H1 (cell line): Measurements from ENCODE around the gene CCDC15. TPM values are rescaled to one million over a fixed set of nuclear protein-coding genes. Genes with fewer than 3 reads are reported as not detected.

Source experiments
- CTCF ChIA-PET: fragments of 300-600 bp; sonication (Branson Sonifier 250); formaldehyde crosslinking; loops from one replicate; lab custom pipeline; 2021; ENCODE audit not compliant: partially characterized antibody; lab: Charles Lee
- POLR2A ChIA-PET: fragments of 300-600 bp; sonication (Branson Sonifier 250); formaldehyde crosslinking; loops from one replicate; lab custom pipeline; 2021; ENCODE audit warnings: inconsistent platforms; ENCODE audit not compliant: partially characterized antibody; lab: Charles Lee
- DNase-seq, 2 experiments: peaks; one replicate each; pipeline versions ENCODE4 v3.0.0 to v3.0.0-alpha.2; 2010 to 2022; ENCODE audit warnings: low spot score in 2 of 2, low read depth in 1 of 2, mixed read lengths in 1 of 2
- FAIRE-seq: peaks from 2 replicates; lab custom pipeline; 2011; peaks lifted over from hg19 to GRCh38; lab: Jason Lieb, UNC
- H2AFZ ChIP-seq: 2 replicates; pipeline ENCODE4 v1.8.1; 2012; ENCODE audit warnings: low read length, inconsistent platforms
- H2AK5ac ChIP-seq: 2 replicates; pipeline ENCODE4 v1.6.1; 2013; ENCODE audit warnings: low read depth, low read length
- H2BK120ac ChIP-seq: replicated peaks from 2 replicates; pipeline ENCODE3; 2013; ENCODE audit warnings: low read depth, low read length, inconsistent platforms
- H2BK12ac ChIP-seq: 2 replicates; pipeline ENCODE4 v1.6.1; 2013; ENCODE audit warnings: low read depth, low read length
- H2BK15ac ChIP-seq: 2 replicates; pipeline ENCODE4 v1.6.1; 2013; ENCODE audit warnings: low read length
- H2BK20ac ChIP-seq: 2 replicates; pipeline ENCODE4 v1.6.1; 2013; ENCODE audit warnings: low read length
- H2BK5ac ChIP-seq: 2 replicates; pipeline ENCODE4 v1.6.1; 2013; ENCODE audit warnings: low read depth, low read length
- H3K14ac ChIP-seq: 2 replicates; pipeline ENCODE4 v1.6.1; 2013; ENCODE audit warnings: inconsistent platforms; ENCODE audit not compliant: insufficient read length
- H3K18ac ChIP-seq: 2 replicates; pipeline ENCODE4 v1.6.1; 2013; ENCODE audit warnings: low read length; ENCODE audit errors: extremely low read depth
- H3K23ac ChIP-seq: 2 replicates; pipeline ENCODE4 v1.6.1; 2013; ENCODE audit warnings: inconsistent platforms; ENCODE audit not compliant: insufficient read length
- H3K23me2 ChIP-seq: 2 replicates; pipeline ENCODE4 v1.6.1; 2013; ENCODE audit warnings: low read depth, low read length
- H3K27ac ChIP-seq: 2 replicates; pipeline ENCODE4 v1.6.1; 2011; ENCODE audit warnings: low read depth, low read length, inconsistent platforms
- H3K27me3 ChIP-seq, 4 experiments: replicated peaks in 1 of 4; 1 replicate in 1 of 4; 2 replicates in 3 of 4; pipeline versions ENCODE4 v1.6.1 to v1.8.1; 2011 to 2013; ENCODE audit warnings: low read length in 3 of 4, mild to moderate bottlenecking in 3 of 4, inconsistent platforms in 2 of 4, mixed read lengths in 2 of 4, moderate library complexity in 1 of 4; ENCODE audit not compliant: control insufficient read depth in 3 of 4, insufficient read depth in 3 of 4; ENCODE audit errors: extremely low read depth in 1 of 4
- H3K36me3 ChIP-seq, 4 experiments: 2 replicates each; pipeline versions ENCODE4 v1.6.1 to v1.8.1; 2011 to 2013; ENCODE audit warnings: mild to moderate bottlenecking in 4 of 4, low read length in 3 of 4, moderate library complexity in 2 of 4, control low read depth in 1 of 4, inconsistent platforms in 1 of 4; ENCODE audit not compliant: insufficient read depth in 4 of 4, control insufficient read depth in 2 of 4
- H3K4ac ChIP-seq: replicated peaks from 2 replicates; pipeline ENCODE3; 2013; ENCODE audit warnings: low read length, low read depth, mixed read lengths, inconsistent platforms; ENCODE audit not compliant: insufficient read length
- H3K4me1 ChIP-seq, 4 experiments: replicated peaks in 1 of 4; 1 replicate in 1 of 4; 2 replicates in 3 of 4; pipeline versions ENCODE4 v1.6.1 to v1.8.1; 2011 to 2013; ENCODE audit warnings: low read length in 3 of 4, inconsistent platforms in 2 of 4, mixed read lengths in 1 of 4; ENCODE audit not compliant: insufficient read depth in 4 of 4, control insufficient read depth in 3 of 4
- H3K4me2 ChIP-seq, 2 experiments: 2 replicates each; pipeline versions ENCODE4 v1.6.1 to v1.8.1; 2011 to 2013; ENCODE audit warnings: low read depth in 2 of 2, low read length in 2 of 2, control low read depth in 1 of 2, inconsistent platforms in 1 of 2, mild to moderate bottlenecking in 1 of 2; ENCODE audit not compliant: insufficient read depth in 1 of 2
- H3K4me3 ChIP-seq, 4 experiments: fragments of 200-600, 300-600 bp in 1 of 4; sonication (generic), shearing (Covaris generic), sonication (Bioruptor Twin) in 1 of 4; 2 replicates each; pipeline versions ENCODE4 v1.5.1 to v1.8.1; 2011 to 2016; ENCODE audit warnings: low read length in 4 of 4, low read depth in 3 of 4, control low read depth in 2 of 4, inconsistent platforms in 2 of 4, mild to moderate bottlenecking in 2 of 4, mixed read lengths in 1 of 4, moderate library complexity in 1 of 4; ENCODE audit not compliant: insufficient read depth in 2 of 4; ENCODE audit errors: extremely low read depth in 1 of 4
- H3K56ac ChIP-seq: replicated peaks from 2 replicates; pipeline ENCODE3; 2013; ENCODE audit warnings: low read depth, mild to moderate bottlenecking, mixed read lengths, low read length, inconsistent platforms; ENCODE audit not compliant: insufficient read length
- H3K79me1 ChIP-seq: 2 replicates; pipeline ENCODE4 v1.6.1; 2013; ENCODE audit warnings: low read depth, low read length, control low read depth
- H3K79me2 ChIP-seq, 2 experiments: 2 replicates each; pipeline versions ENCODE4 v1.6.1 to v1.8.1; 2012 to 2013; ENCODE audit warnings: low read length in 2 of 2, mild to moderate bottlenecking in 2 of 2, inconsistent platforms in 1 of 2; ENCODE audit not compliant: insufficient read depth in 2 of 2, control insufficient read depth in 1 of 2
- H3K9ac ChIP-seq, 4 experiments: replicated peaks in 1 of 4; 1 replicate in 1 of 4; 2 replicates in 3 of 4; pipeline versions ENCODE4 v1.6.1 to v1.8.1; 2011 to 2013; ENCODE audit warnings: low read depth in 3 of 4, low read length in 3 of 4, control low read depth in 2 of 4, mild to moderate bottlenecking in 2 of 4, moderate library complexity in 2 of 4, inconsistent platforms in 1 of 4; ENCODE audit errors: extremely low read depth in 1 of 4
- H3K9me3 ChIP-seq, 2 experiments: 2 replicates each; pipeline versions ENCODE4 v1.6.1 to v1.8.1; 2012 to 2013; ENCODE audit warnings: mild to moderate bottlenecking in 2 of 2, moderate library complexity in 2 of 2, control low read depth in 1 of 2, inconsistent platforms in 1 of 2, low read depth in 1 of 2, low read length in 1 of 2, mixed read lengths in 1 of 2; ENCODE audit not compliant: insufficient read depth in 2 of 2
- H4K20me1 ChIP-seq, 2 experiments: replicated peaks in 1 of 2; 2 replicates each; pipeline versions ENCODE3 to v1.8.1; 2011 to 2013; ENCODE audit warnings: inconsistent platforms in 2 of 2, low read length in 2 of 2, mild to moderate bottlenecking in 1 of 2; ENCODE audit not compliant: insufficient read depth in 2 of 2, control insufficient read depth in 1 of 2
- H4K5ac ChIP-seq: 2 replicates; pipeline ENCODE4 v1.6.1; 2013; ENCODE audit warnings: low read length, low read depth, mixed read lengths, inconsistent platforms; ENCODE audit not compliant: insufficient read length
- H4K8ac ChIP-seq: 2 replicates; pipeline ENCODE4 v1.8.0; 2013; ENCODE audit warnings: mild to moderate bottlenecking, moderate library complexity, low read length, inconsistent platforms; ENCODE audit not compliant: insufficient read depth; ENCODE audit errors: extremely low read depth
- H4K91ac ChIP-seq: replicated peaks from 2 replicates; pipeline ENCODE3; 2013; ENCODE audit warnings: low read length, mixed read lengths, inconsistent platforms; ENCODE audit not compliant: insufficient read length
- BRCA1 ChIP-seq: IDR thresholded peaks from 2 replicates; pipeline ENCODE4 v1.6.1; 2012; ENCODE audit warnings: low read depth, low read length, improper control_type of control experiment
- CBX5 ChIP-seq: fragments of 300-800, 300-1000 bp; sonication (generic); IDR thresholded peaks from 2 replicates; pipeline ENCODE4 v1.7.1; 2016; ENCODE audit warnings: antibody characterized with exemption, low read length, low read depth
- CEBPB ChIP-seq: IDR thresholded peaks from 2 replicates; pipeline ENCODE4 v1.6.1; 2012; ENCODE audit warnings: low read depth, low read length
- CHD2 ChIP-seq: IDR thresholded peaks from 2 replicates; pipeline ENCODE4 v1.6.1; 2012; ENCODE audit warnings: low read length, improper control_type of control experiment
- CTBP2 ChIP-seq: IDR thresholded peaks from 2 replicates; pipeline ENCODE4 v1.7.0; 2011; ENCODE audit warnings: borderline replicate concordance, mild to moderate bottlenecking, moderate library complexity, mixed read lengths, low read length; ENCODE audit not compliant: insufficient read depth, insufficient read length
- FOSL1 ChIP-seq: IDR thresholded peaks from 2 replicates; pipeline ENCODE4 v1.6.1; 2011; ENCODE audit warnings: mild to moderate bottlenecking, low read depth, low read length, moderate library complexity; ENCODE audit not compliant: insufficient read depth
- JUN ChIP-seq: IDR thresholded peaks from 2 replicates; pipeline ENCODE4 v1.6.1; 2011; ENCODE audit warnings: low read depth, mild to moderate bottlenecking, improper control_type of control experiment, low read length
- JUND ChIP-seq: IDR thresholded peaks from 2 replicates; pipeline ENCODE4 v1.6.1; 2011; ENCODE audit warnings: mild to moderate bottlenecking, improper control_type of control experiment, low read length
- KDM4A ChIP-seq: IDR thresholded peaks from one replicate; pipeline ENCODE4 v1.7.1; 2012; ENCODE audit warnings: low read depth, mild to moderate bottlenecking, moderate library complexity, low read length, inconsistent platforms; ENCODE audit not compliant: severe bottlenecking
- KDM5A ChIP-seq: fragments of 200-600 bp; IDR thresholded peaks from 2 replicates; pipeline ENCODE4 v1.7.1; 2012; ENCODE audit warnings: mild to moderate bottlenecking, low read length, inconsistent platforms, mixed read lengths
- MAX ChIP-seq: IDR thresholded peaks from 2 replicates; pipeline ENCODE4 v1.6.1; 2012; ENCODE audit warnings: inconsistent platforms
- POLR2A ChIP-seq, 2 experiments: IDR thresholded peaks; 1 replicate in 1 of 2; 2 replicates in 1 of 2; pipeline ENCODE4 v1.6.1; 2011; ENCODE audit warnings: low read depth in 2 of 2, low read length in 2 of 2, mild to moderate bottlenecking in 2 of 2; ENCODE audit errors: control extremely low read depth in 1 of 2
- TCF12 ChIP-seq: IDR thresholded peaks from 2 replicates; pipeline ENCODE4 v1.6.1; 2011; ENCODE audit warnings: low read depth, mild to moderate bottlenecking, low read length
- ZNF274 ChIP-seq: IDR thresholded peaks from 2 replicates; pipeline ENCODE4 v1.7.0; 2012; ENCODE audit warnings: low read length, borderline replicate concordance; ENCODE audit errors: extremely low read depth
- WGBS, 2 experiments: shearing (Covaris generic) in 1 of 2; methylation state at CpG; one replicate each; pipeline versions ENCODE4 v1.1.6 to v1.1.7; 2013 to 2015; ENCODE audit warnings: low lambda C conversion rate in 2 of 2, mixed read lengths in 2 of 2, inconsistent platforms in 1 of 2, low coverage in 1 of 2, missing lambda C conversion rate in 1 of 2; ENCODE audit not compliant: insufficient replicate concordance in 2 of 2, insufficient coverage in 1 of 2, insufficient read length in 1 of 2; ENCODE audit errors: extremely low coverage in 1 of 2, missing lambda C conversion rate in 1 of 2; 5-methylcytosine and 5-hydroxymethylcytosine counted together
- polyA plus RNA-seq, 7 experiments: library from polyadenylated mRNA; depleted of rRNA in 3 of 7; stranded (reverse) in 5 of 7; unstranded in 2 of 7; fragments of >200 nt in 5 of 7; fragments of 200-250 nt in 2 of 7; gene quantifications; 1 replicate in 5 of 7; 2 replicates in 1 of 7; 4 replicates in 1 of 7; pipeline versions ENCODE4 v1.2.1 to v1.2.3, GENCODE V29; 2011 to 2013; ENCODE audit warnings: missing spikeins in 2 of 7, mixed read lengths in 2 of 7
- total RNA-seq: library from RNA; stranded (reverse); fragmentation: NEBNext Ultra II Directional; extraction: Animal tissue kit (Norgen Biotek cat#: 25700); gene quantifications from 2 replicates; pipeline ENCODE4 v1.2.1, GENCODE V29; 2021
- TF ChIP-seq, protein P1 (sequence below): IDR thresholded peaks from 2 replicates; pipeline ENCODE4 v1.6.1; 2011; ENCODE audit warnings: low read depth, mild to moderate bottlenecking, low read length; ENCODE audit not compliant: insufficient read depth

CCDC15 gene
- total and polyA plus RNA-seq, 2 of the 8 experiments (the other 6 are each of a cell fraction or from before 2014, with no cell fraction given), result 1.5 to 3.1 TPM

GRCh38 chr11:125088123-125088522, 134.1 kb downstream of the CCDC15 start:
- CTCF ChIA-PET, result interaction anchor here (1.2 to 29.4 kb wide), 13 partner anchors 12 to 364 kb away, joined by 3 to 486 read pairs (median 26); partner anchors contain the start of gene TMEM218
- Histone ChIP-seq H2AK5ac (no peak overlapping the region), H3K9me3 (no peaks in the 10 kb centered on the region), H2AFZ (no peak overlapping the region), H3K4ac (no peak overlapping the region), H4K5ac (no peak overlapping the region), H3K4me1 (peaks cover 2 to 9% (median 5%) of the 10 kb centered on the region in 4 experiments), H2BK15ac (no peak overlapping the region), H3K4me3 (no peak overlapping the region), H2BK5ac (no peak overlapping the region), H3K23ac (no peak overlapping the region), H3K27ac (no peak overlapping the region), H3K9ac (no peak overlapping the region), H4K91ac (no peak overlapping the region), H4K8ac (no peak overlapping the region), H3K23me2 (no peaks in the 10 kb centered on the region), H4K20me1 (no peaks in the 10 kb centered on the region), H3K14ac (no peak overlapping the region), H3K56ac (no peak overlapping the region), H3K18ac (no peak overlapping the region), H3K27me3 (no peaks in the 10 kb centered on the region), H3K79me2 (no peaks in the 10 kb centered on the region), H2BK20ac (no peak overlapping the region), H2BK120ac (no peak overlapping the region), H2BK12ac (no peak overlapping the region), H3K79me1 (no peaks in the 10 kb centered on the region), H3K36me3 (no peaks in the 10 kb centered on the region), H3K4me2 (no peak overlapping the region)
- no peak for FAIRE-seq
- DNase-seq, result no peak
- POLR2A ChIA-PET, result interaction anchor here (0.7 kb wide), 1 partner anchor 154 kb away, joined by 3 read pairs; no protein-coding TSS in a partner anchor
- 87% methylated on average over 2 of the region's 2 CpGs; no CpG with 5 or more reads in 1 of the 2 experiments for WGBS, 2 experiments
- TF ChIP-seq JUND (no peak), CTBP2 (no peak), KDM5A (no peak), POLR2A (IDR thresholded peaks at IDR 0.05; ENCODE audit: control extremely low read depth in 1 of 2, low read depth in 2 of 2, low read length in 2 of 2) (no peak), CBX5 (no peak), KDM4A (no peak), CHD2 (no peak), TCF12 (no peak), ZNF274 (no peak), FOSL1 (no peak), BRCA1 (no peak), CEBPB (no peak), JUN (no peak), MAX (no peak)
- TF ChIP-seq, protein P1, sequence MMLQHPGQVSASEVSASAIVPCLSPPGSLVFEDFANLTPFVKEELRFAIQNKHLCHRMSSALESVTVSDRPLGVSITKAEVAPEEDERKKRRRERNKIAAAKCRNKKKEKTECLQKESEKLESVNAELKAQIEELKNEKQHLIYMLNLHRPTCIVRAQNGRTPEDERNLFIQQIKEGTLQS, result no peak
